SH-SY5Y (cell line): ENCODE data around the gene ZBTB7C.

Experiments
- GATA2 ChIP-seq: IDR thresholded peaks from 2 replicates; pipeline ENCODE4 v1.6.1; 2011; ENCODE audit warnings: mild to moderate bottlenecking, low read depth, low read length
- GATA3 ChIP-seq: IDR thresholded peaks from 2 replicates; pipeline ENCODE4 v1.6.1; 2011; ENCODE audit warnings: low read depth, mild to moderate bottlenecking, low read length, moderate library complexity

The ZBTB7C gene

GRCh38 chr18:48024009-48024512 lies 385.1 kb downstream of the ZBTB7C start:
- TF ChIP-seq GATA2 = no peak
- TF ChIP-seq GATA3 = no peak

- no peak for TF ChIP-seq GATA3
- TF ChIP-seq GATA2 = peak; percentile 98
These were observed 385.7 kb downstream of the ZBTB7C start for GRCh38 chr18:48023334-48024008.

GRCh38 chr18:48022531-48023329 lies 386.5 kb downstream of the ZBTB7C start:
- no peak for TF ChIP-seq GATA2
- TF ChIP-seq GATA3 = no peak

GRCh38 chr18:48022021-48022420 lies 387.2 kb downstream of the ZBTB7C start:
- TF ChIP-seq GATA2 (no peak), GATA3 (no peak)

GRCh38 chr18:48021273-48021914 lies 387.8 kb downstream of the ZBTB7C start:
- no peak for TF ChIP-seq GATA3
- no peak for TF ChIP-seq GATA2

- TF ChIP-seq GATA2 (no peak), GATA3 (no peak)
These were observed 388.6 kb downstream of the ZBTB7C start for GRCh38 chr18:48020337-48021250.

GRCh38 chr18:48019557-48020325 lies 389.4 kb downstream of the ZBTB7C start:
- no peak for TF ChIP-seq GATA2
- no peak for TF ChIP-seq GATA3

- no peak for TF ChIP-seq GATA2
- no peak for TF ChIP-seq GATA3
These were observed 390.3 kb downstream of the ZBTB7C start for GRCh38 chr18:48018851-48019250.

- no peak for TF ChIP-seq GATA3
- no peak for TF ChIP-seq GATA2
These were observed 391.5 kb downstream of the ZBTB7C start for GRCh38 chr18:48017635-48018034.

- TF ChIP-seq GATA3 (no peak), GATA2 (no peak)
These were observed 396.0 kb downstream of the ZBTB7C start for GRCh38 chr18:48013162-48013561.

- TF ChIP-seq GATA3 (no peak), GATA2 (no peak)
These were observed 397.2 kb downstream of the ZBTB7C start for GRCh38 chr18:48011926-48012465.

GRCh38 chr18:48010264-48010663 lies 398.9 kb downstream of the ZBTB7C start:
- TF ChIP-seq GATA2 (no peak), GATA3 (no peak)

GRCh38 chr18:48009116-48009745 lies 400.0 kb downstream of the ZBTB7C start:
- no peak for TF ChIP-seq GATA3
- no peak for TF ChIP-seq GATA2
